Measurements from ENCODE around the gene ADCK1. TPM values are rescaled to one million over a fixed set of nuclear protein-coding genes. Genes with fewer than 3 reads are reported as not detected.
A peak's percentile ranks its signal among the peaks of the same experiment; 100 is the strongest.

Gene ADCK1
- total and polyA plus RNA-seq, 2 experiments from 2014 or later, result 6.7 to 11.2 TPM

DNA sequence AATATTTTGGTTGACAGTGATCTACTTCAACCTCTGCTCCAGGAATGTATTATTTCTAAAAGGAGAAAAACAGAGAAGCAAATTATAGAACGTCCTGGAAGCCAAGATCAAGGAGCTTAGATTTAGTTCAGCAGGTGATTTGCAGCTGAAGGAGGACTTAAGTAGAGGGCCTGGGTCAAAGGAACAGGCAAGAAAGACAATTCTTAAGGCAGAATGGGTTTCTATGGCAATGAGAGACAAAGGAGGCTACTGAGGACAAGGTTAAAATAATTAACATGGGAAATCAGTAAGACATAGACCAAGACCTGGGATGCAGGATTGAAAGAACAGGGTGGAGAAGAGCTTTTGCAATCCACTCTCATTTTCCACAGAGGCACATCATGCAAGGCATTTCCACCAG lies 36.6 kb upstream of the ADCK1 start (continued):
- TF ChIP-seq ZNF462 (CRISPR knock-in tag; IDR thresholded peaks at IDR 0.05) (no peak), EZH2 (IDR thresholded peaks at IDR 0.05; ENCODE audit: low read depth, unreplicated experiment) (no peak), ZNF331 (CRISPR knock-in tag; IDR thresholded peaks at IDR 0.05; ENCODE audit: low read depth) (no peak), STAT1 (IDR thresholded peaks at IDR 0.05; ENCODE audit: unreplicated experiment) (no peak), ETS1 (IDR thresholded peaks at IDR 0.05) (no peak)
- TF ChIP-seq, protein P1, sequence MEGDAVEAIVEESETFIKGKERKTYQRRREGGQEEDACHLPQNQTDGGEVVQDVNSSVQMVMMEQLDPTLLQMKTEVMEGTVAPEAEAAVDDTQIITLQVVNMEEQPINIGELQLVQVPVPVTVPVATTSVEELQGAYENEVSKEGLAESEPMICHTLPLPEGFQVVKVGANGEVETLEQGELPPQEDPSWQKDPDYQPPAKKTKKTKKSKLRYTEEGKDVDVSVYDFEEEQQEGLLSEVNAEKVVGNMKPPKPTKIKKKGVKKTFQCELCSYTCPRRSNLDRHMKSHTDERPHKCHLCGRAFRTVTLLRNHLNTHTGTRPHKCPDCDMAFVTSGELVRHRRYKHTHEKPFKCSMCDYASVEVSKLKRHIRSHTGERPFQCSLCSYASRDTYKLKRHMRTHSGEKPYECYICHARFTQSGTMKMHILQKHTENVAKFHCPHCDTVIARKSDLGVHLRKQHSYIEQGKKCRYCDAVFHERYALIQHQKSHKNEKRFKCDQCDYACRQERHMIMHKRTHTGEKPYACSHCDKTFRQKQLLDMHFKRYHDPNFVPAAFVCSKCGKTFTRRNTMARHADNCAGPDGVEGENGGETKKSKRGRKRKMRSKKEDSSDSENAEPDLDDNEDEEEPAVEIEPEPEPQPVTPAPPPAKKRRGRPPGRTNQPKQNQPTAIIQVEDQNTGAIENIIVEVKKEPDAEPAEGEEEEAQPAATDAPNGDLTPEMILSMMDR (conservative IDR thresholded peaks at IDR 0.05; ENCODE audit: low read depth in 2 of 2), result no peak

DNA sequence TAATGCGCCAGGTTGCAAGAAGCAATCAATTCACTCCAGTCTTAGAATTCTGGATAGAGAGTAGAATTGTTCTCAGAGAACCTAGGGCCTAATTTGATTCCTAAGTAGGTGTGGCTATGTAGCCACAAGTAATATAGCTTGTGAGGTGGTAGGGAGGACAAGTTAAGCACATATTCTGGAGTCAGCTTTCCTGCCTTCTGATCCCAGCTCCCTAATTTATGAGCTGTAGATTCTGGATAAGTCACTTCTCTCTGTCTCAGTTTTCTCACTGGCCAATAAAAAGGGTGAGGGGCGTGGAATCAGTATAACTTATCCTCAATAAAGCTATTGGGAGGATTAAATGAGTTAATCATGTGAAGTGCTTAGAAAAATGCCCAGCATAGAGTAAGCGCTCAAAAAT lies 35.9 kb upstream of the ADCK1 start:
- Histone ChIP-seq H3K36me3 (ENCODE audit: insufficient read depth) (no peaks in the 10 kb centered on the region), H3K4me1 (ENCODE audit: insufficient read depth) (peaks cover 20% of the 10 kb centered on the region), H3K79me2 (replicated peaks; ENCODE audit: insufficient read depth) (peaks cover 15% of the 10 kb centered on the region), H3K4me3 (no peak overlapping the region), H4K20me1 (replicated peaks; ENCODE audit: insufficient read depth) (peaks cover 5% of the 10 kb centered on the region), H3K27me3 (ENCODE audit: insufficient read depth) (no peaks in the 10 kb centered on the region), H3K9me2 (ENCODE audit: insufficient read depth) (no peaks in the 10 kb centered on the region), H3K4me2 (no peak overlapping the region), H2AFZ (no peak overlapping the region), H3K27ac (ENCODE audit: low read depth) (no peak overlapping the region), H3F3A (replicated peaks; ENCODE audit: low read depth) (peaks cover 2% of the 10 kb centered on the region; the same call in 1 of the 2 replicates)
- Mint-ChIP-seq H3K9me3 (no peaks in the 10 kb centered on the region), H3K27me3 (ENCODE audit: insufficient read depth, low read depth, poor library complexity) (peaks cover 7% of the 10 kb centered on the region), H3K4me3 (no peak overlapping the region), H3K27ac (peak overlapping the region; percentile 88), H3K4me1 (peaks cover 25% of the 10 kb centered on the region), H3K36me3 (ENCODE audit: low read depth) (no peaks in the 10 kb centered on the region; the same call in 2 of the 3 replicates)
- no peak for DNase-seq (ENCODE audit: low spot score)
- TF ChIP-seq REST (IDR thresholded peaks at IDR 0.05; ENCODE audit: unreplicated experiment) (no peak), POLR2AphosphoS5 (IDR thresholded peaks at IDR 0.05; ENCODE audit: low read depth) (peak; percentile 43; the same call in 1 of the 2 replicates)
- no peak for ATAC-seq
